ENCODE data around the gene FAM171A2.
"Not testable (repeated sequence)": the region's sequence is repeated elsewhere in the genome, so short reads cannot be mapped to it uniquely, and the experiment has no call there.

FAM171A2 gene

GRCh38 chr17:44347206-44348055, 16.2 kb downstream of the FAM171A2 start:
- FAIRE-seq; DNase-seq (ENCODE audit: low spot score): not testable (repeated sequence)

DNA sequence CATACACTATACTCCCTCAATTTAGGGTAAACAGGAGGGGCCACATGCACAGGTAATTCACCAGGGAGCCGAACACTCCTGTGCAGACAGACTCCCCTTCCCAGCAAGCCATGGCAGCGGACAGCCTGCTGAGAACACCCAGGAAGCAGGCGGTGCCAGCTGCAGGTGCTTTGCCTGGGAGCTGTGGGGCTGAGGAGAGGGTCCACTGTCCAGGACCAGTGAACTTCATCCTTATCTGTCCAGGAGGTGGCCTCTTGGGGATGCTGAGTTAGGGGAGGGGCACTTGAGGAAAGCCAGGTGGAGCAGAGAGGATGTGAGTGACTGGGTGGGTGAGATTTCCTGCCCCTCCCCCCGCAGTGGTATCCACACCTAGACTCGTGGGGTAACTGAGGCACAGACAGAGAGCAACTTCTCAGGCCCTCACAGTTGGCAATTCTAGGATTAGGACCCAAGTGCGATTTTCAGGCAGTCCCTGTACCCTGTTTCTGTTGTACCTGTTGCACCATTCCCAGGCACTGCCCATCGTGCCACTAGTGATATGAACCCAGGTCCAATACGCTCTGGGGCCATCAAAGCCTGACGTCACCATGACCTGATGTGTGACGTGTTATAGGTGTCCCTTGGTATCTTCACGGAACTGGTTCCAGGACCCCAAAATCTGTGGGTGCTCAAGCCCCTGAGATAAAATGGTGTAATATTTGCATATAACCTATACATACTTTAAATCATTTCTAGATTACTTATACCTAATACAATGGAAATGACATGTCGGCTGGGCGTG, 17.4 kb downstream of the FAM171A2 start:
- DNase-seq (ENCODE audit: low spot score), result no peak
- no peak for FAIRE-seq

- FAIRE-seq (no peak), DNase-seq (ENCODE audit: low spot score) (peak; percentile 73)
These were observed 18.1 kb downstream of the FAM171A2 start for GRCh38 chr17:44345454-44346026.

DNA sequence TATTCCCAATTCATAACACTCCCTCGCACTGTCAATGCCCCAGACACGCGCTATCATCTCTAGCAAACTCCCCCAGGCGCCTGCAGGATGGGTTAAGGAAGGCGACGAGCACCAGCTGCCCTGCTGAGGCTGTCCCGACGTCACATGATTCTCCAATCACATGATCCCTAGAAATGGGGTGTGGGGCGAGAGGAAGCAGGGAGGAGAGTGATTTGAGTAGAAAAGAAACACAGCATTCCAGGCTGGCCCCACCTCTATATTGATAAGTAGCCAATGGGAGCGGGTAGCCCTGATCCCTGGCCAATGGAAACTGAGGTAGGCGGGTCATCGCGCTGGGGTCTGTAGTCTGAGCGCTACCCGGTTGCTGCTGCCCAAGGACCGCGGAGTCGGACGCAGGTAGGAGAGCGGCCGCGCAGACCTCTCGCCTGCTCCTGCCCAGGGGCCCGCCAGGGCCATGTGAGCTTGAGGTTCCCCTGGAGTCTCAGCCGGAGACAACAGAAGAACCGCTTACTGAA, 18.7 kb downstream of the FAM171A2 start, which contains the start of gene GRN:
TSS of gene GRN (plus strand) at position 364 of the 515 bp plus-strand sequence. CDS start 3,863 bp downstream, outside the sequence.
- peak; percentile 63 for FAIRE-seq
- peak; percentile 98 for DNase-seq (ENCODE audit: low spot score)

DNA sequence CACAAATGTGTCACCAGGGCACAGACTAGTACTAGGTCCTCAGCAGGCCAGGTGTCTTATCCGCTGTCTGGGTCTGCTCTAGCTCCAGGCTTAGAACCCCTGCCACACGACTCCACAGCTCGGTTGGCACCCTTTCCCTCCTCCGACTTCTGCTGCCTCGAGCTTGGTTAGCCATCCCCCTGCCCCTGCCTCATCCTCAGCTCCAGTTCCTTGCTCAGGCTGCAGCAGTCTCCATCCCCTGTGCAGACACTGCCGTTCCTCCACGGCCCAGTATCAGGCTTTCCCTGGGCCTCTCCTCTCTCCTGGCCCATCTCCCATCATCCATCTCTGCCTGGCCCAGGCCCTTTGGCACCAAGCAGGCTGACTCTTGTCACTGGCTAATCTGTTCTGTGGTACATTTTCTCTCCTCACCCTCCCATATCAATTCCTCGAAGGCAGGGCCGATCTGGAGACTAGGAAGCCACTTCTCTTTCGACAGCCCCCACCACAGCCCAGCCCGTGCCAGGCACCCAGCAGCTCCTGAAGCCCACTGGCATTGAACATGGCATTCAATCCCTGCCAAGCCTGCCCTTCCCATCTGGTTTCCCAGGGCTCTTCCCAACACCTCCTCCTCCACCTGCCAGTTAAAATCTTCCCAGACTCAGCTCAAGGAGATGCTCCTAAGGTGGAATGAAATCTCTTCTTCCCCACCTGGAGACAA, 20.0 kb downstream of the FAM171A2 start:
- DNase-seq (ENCODE audit: low spot score) (no peak), FAIRE-seq (no peak)

DNA sequence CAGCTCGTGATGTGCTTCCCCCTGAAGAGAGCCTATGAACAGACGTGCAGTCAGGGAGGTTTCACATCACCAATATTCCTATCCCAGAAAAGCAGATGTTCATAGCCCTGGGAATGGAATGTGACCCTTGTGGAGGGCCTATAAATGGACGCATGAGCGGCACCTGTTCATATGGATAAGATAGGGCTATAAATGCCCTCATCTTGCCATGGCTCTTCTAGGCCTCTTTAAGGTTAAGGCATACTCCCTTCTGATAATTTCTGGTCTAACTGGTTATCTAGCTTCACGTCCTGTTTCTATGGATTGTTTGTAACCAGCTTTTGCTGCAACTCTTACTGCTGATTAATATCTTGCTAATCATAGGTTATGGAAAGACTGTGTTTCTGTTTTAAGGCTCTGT, 23.1 kb downstream of the FAM171A2 start:
- DNase-seq (ENCODE audit: low spot score), result not testable (repeated sequence)

DNA sequence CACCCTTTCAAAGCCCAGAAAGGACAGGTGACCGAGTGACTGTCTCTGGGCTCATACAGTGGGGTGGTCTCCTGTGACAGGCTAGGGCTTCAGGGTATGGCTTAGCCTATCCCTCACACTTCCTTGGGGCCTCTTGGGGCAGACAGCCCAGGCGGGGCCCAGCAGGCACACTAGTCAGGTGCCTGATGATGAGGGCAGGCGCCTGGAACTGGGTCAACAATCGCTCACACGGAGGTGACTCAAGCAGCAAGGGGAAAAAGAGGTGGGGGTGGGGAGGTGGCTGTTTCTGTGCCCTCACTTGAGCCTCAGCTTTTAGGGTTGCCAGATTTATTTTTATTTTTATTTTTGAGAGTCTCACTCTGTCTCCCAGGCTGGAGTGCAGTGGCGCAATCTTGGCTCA, 25.0 kb downstream of the FAM171A2 start:
- FAIRE-seq (no peak), DNase-seq (ENCODE audit: low spot score) (peak; percentile 46)

More for the DNA sequence above, 23.1 kb downstream of the FAM171A2 start:
- not testable (repeated sequence) for FAIRE-seq

DNA sequence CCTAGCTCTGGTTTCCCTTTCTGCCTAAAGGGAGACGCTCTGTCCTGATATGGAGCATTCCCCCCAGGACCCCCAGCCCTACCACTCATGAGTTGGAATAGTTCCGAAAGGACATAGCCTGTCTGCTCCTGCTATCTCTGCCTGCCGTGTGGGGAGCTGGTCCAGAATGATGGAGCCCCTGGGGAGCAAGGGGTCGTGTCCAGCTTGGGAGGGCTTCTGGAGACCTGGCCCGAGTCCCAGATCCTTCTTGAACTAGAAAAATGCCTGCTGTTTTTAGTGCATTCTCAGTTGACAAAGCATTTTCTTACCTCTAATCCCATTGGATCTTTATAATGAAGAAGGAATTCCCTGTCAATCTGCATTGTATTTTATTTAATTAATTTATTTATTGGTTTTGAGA, 27.7 kb downstream of the FAM171A2 start:
- FAIRE-seq (no peak), DNase-seq (ENCODE audit: low spot score) (no peak)

- FAIRE-seq (no peak), DNase-seq (ENCODE audit: low spot score) (no peak)
These were observed 28.1 kb downstream of the FAM171A2 start for GRCh38 chr17:44335564-44335963.

DNA sequence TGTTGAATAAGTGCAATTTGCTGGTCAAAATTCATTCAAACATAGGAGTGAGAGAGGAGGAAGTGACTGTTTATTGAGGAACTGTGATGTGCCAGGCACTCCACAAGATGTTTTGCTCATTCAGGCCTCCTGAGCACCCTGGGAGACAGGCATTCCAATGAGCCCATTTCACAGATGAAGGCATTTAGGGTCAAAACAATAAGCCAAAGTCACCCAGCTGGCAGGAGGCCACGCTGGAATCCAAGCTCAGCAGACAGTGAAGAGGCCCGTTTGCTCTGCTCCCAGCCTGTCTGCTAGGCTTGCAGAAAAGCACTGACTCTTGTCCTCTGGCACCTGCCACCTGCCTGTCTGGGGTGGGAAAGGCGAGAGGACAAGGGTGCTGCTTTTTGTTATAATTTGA, 28.9 kb downstream of the FAM171A2 start:
- DNase-seq (ENCODE audit: low spot score), result no peak

DNA sequence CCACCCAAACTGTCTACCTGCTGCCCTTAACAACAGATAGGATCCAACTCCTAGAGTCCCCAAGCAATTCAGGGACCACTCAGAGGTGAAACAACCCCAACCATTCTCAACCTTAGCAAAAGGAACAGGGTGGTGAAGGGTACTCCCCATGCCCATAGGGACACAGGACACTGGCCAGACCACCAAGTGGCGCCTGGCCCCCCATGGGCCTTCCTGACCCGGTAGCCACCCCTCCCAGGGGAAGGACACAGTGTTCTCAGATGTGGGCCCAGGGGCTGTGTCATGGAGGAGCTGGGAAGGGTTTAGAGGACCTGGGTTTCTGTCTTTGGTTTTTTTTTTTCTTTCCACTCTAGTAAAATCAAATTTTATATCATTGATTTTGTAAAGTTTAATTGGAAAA, 29.3 kb downstream of the FAM171A2 start:
- FAIRE-seq (no peak), DNase-seq (ENCODE audit: low spot score) (no peak)

More for the DNA sequence above, 28.9 kb downstream of the FAM171A2 start:
- FAIRE-seq, result no peak

- DNase-seq (ENCODE audit: low spot score) (no peak), FAIRE-seq (no peak)
These were observed 30.3 kb downstream of the FAM171A2 start for GRCh38 chr17:44333371-44333770.

- peak; percentile 72 for DNase-seq (ENCODE audit: low spot score)
- FAIRE-seq, result peak; percentile 37
These were observed 32.3 kb downstream of the FAM171A2 start for GRCh38 chr17:44331249-44331760.

- not testable (repeated sequence) for FAIRE-seq; DNase-seq (ENCODE audit: low spot score)
These were observed 33.4 kb downstream of the FAM171A2 start for GRCh38 chr17:44330263-44330662.

- not testable (repeated sequence) for DNase-seq (ENCODE audit: low spot score); FAIRE-seq
These were observed 34.1 kb downstream of the FAM171A2 start for GRCh38 chr17:44329516-44329915.

DNA sequence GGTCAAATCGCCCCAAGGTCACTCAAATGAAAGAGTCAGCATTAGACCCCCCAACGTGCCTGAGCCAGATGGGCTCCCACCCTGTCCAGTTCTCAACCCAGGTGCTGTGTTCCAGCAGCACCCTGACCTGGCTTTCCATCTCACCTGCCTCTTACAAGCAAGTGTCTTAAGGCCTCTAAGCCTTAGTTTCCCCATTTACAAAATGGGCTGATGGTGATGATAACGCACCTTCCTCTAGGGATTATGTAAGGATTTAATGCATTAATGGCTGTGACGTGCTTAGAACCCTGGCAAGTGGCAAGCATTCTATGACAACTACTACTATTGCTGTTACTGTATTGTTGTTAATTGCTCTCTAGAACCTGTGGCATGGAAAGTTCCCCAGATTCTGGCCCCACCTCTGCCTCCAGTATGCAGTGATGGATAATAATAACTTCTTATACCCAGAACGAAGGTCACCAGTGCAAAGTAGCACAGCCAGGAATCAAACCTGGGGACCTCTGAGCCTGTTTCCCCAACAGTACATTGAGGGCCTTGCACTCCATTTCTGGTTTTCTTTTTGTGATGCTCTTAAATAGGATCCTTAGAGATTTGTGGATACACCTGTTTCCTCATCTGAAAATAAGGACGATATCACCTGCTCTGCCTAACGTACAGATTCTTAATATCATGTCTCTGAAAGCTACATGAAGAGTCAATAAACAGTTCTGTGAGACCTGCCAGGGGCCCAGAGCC, 35.8 kb downstream of the FAM171A2 start:
- FAIRE-seq, result no peak
- DNase-seq (ENCODE audit: low spot score), result no peak

- FAIRE-seq, result no peak
- peak; percentile 98 for DNase-seq (ENCODE audit: low spot score)
These were observed 36.7 kb downstream of the FAM171A2 start for GRCh38 chr17:44326861-44327444.

DNA sequence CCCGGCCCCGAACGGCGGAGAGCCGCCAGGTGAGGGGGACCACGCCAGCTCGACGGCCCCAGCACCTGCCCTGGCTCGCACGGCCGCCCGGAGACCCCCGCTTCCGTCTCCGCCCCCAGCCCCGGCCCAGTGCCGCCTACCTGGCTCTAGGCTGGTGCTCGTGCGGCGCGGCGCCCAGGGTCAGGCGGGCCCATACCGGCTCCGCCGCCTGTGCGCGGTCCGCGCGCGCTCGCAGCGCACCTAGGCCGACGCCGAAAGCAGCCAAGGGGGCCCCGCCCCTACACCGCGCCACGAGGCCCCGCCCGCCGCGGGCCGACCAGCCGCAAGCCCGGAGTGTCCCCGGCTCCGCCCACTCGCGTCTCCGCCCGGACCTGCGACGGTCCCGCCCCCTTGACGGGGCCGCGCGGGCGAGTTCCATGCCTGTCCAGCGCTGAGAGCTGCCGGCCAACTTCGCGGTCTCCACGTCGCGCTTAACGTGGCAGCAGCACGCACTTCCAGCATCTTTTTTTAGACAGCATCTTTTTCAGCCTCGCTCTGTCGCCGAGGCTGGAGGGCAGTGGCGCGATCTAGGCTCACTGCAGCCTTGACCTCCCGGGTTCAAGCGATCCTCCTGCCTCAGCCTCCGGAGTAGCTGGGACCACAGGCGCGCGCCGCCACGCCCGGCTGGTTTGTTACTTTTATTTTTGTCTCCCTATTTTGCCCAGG, 38.9 kb downstream of the FAM171A2 start, which contains the start of gene SLC25A39:
TSS of gene SLC25A39 (minus strand) at position 253 of the 705 bp plus-strand sequence. CDS start 1,261 bp downstream, outside the sequence.
- FAIRE-seq, result peak; percentile 96

DNA sequence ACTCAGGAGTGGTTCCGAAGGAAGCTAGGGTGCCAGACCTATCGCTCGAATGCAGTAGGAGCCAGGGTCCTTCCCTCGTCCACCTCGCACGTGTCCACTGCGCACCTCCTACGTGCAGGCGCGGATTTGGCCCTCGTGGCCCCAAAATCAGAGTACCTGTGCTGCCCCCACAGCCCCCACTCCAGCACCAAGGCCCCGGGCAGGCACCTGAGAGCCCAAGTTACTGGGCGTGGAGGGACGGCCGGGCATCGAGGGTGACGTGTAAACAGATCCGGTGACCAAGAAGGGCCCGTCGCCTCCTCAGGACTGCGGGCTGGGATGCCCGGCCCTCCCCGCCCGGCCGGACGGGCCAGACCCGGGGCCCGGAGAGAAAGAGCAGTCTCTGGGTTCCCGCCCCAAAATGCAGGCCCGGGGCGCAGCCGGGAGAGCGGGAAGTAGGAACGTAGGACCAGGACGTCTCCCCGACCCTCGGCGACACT, 39.5 kb downstream of the FAM171A2 start:
- FAIRE-seq (no peak), DNase-seq (ENCODE audit: low spot score) (no peak)

More for the DNA sequence above, 38.9 kb downstream of the FAM171A2 start, which contains the start of gene SLC25A39:
- DNase-seq (ENCODE audit: low spot score), result peak; percentile 95

All from urothelium cell line (cell line).